Activated CD8-positive, alpha-beta T cell treated with anti-CD3 and anti-CD28 coated beads for 36 hours (primary cell): Measurements from ENCODE around the gene OBSCN. TPM values are rescaled to one million over a fixed set of nuclear protein-coding genes. Genes with fewer than 3 reads are reported as not detected.

Source experiments
- ATAC-seq: fragments of 200-7000 bp; cut with Tn5 transposase; one replicate; pipeline ENCODE4 v1.10.0; 2021; ENCODE audit warnings: mild to moderate bottlenecking, moderate library complexity
- CTCF ChIA-PET: fragments of 350-600 bp; sonication (Branson Sonifier 250); formaldehyde crosslinking; loops from one replicate; lab custom pipeline; 2021; ENCODE audit warnings: antibody characterized with exemption; lab: Charles Lee
- POLR2A ChIA-PET: fragments of 350-600 bp; sonication (Branson Sonifier 250); formaldehyde crosslinking; loops from one replicate; lab custom pipeline; 2021; ENCODE audit warnings: antibody characterized with exemption; lab: Charles Lee
- DNase-seq: peaks from one replicate; pipeline ENCODE4 v3.0.0-alpha.2; 2020
- H3K27ac Mint-ChIP-seq: one replicate; pipeline ENCODE4 v1.8.0; 2021; ENCODE audit warnings: mild to moderate bottlenecking, mixed read lengths
- H3K27me3 Mint-ChIP-seq: one replicate; pipeline ENCODE4 v1.8.0; 2021; ENCODE audit warnings: mixed read lengths
- H3K36me3 Mint-ChIP-seq: one replicate; pipeline ENCODE4 v1.8.0; 2021; ENCODE audit warnings: low read depth, mixed read lengths
- H3K4me1 Mint-ChIP-seq: one replicate; pipeline ENCODE4 v1.8.0; 2021; ENCODE audit warnings: low read depth, mixed read lengths
- H3K4me3 Mint-ChIP-seq: one replicate; pipeline ENCODE4 v1.8.0; 2021; ENCODE audit warnings: mild to moderate bottlenecking, moderate library complexity, mixed read lengths
- H3K9me3 Mint-ChIP-seq: one replicate; pipeline ENCODE4 v1.8.0; 2021; ENCODE audit warnings: mixed read lengths
- intact Hi-C: fragments of 100-400 bp; cut with micrococcal nuclease; formaldehyde crosslinking; loops from one replicate; pipeline ENCODE4 v1.10.0; 2022
- total RNA-seq, 2 experiments: library from RNA; stranded (reverse); gene quantifications; one replicate each; pipeline ENCODE4 v1.2.3, GENCODE V29; 2021
- TF ChIP-seq, protein P1 (sequence below): fragments of 200-600 bp; IDR thresholded peaks from one replicate; pipeline ENCODE4 v1.8.0; 2022; ENCODE audit warnings: antibody characterized with exemption, mild to moderate bottlenecking

Gene OBSCN
- total RNA-seq, 2 experiments from 2014 or later: 21.6 to 23.7 TPM

GRCh38 chr1:228365271-228366061 lies 157.6 kb downstream of the OBSCN start:
- ChIA-PET CTCF (no interaction called here), POLR2A (interaction anchor here (1.6 kb wide), 1 partner anchor 22 kb away, joined by 4 read pairs; no protein-coding TSS in a partner anchor)
- TF ChIP-seq, protein P1, sequence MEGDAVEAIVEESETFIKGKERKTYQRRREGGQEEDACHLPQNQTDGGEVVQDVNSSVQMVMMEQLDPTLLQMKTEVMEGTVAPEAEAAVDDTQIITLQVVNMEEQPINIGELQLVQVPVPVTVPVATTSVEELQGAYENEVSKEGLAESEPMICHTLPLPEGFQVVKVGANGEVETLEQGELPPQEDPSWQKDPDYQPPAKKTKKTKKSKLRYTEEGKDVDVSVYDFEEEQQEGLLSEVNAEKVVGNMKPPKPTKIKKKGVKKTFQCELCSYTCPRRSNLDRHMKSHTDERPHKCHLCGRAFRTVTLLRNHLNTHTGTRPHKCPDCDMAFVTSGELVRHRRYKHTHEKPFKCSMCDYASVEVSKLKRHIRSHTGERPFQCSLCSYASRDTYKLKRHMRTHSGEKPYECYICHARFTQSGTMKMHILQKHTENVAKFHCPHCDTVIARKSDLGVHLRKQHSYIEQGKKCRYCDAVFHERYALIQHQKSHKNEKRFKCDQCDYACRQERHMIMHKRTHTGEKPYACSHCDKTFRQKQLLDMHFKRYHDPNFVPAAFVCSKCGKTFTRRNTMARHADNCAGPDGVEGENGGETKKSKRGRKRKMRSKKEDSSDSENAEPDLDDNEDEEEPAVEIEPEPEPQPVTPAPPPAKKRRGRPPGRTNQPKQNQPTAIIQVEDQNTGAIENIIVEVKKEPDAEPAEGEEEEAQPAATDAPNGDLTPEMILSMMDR: no peak
- DNase-seq (no peak), ATAC-seq (no peak)
- H3K36me3 Mint-ChIP-seq: no peaks in the 10 kb centered on the region
- H3K27me3 Mint-ChIP-seq: no peaks in the 10 kb centered on the region
- intact Hi-C loops: no loop called here
- no peak overlapping the region for H3K27ac Mint-ChIP-seq
- H3K9me3 Mint-ChIP-seq: no peaks in the 10 kb centered on the region
- H3K4me1 Mint-ChIP-seq: no peaks in the 10 kb centered on the region
- H3K4me3 Mint-ChIP-seq: no peak overlapping the region

DNA sequence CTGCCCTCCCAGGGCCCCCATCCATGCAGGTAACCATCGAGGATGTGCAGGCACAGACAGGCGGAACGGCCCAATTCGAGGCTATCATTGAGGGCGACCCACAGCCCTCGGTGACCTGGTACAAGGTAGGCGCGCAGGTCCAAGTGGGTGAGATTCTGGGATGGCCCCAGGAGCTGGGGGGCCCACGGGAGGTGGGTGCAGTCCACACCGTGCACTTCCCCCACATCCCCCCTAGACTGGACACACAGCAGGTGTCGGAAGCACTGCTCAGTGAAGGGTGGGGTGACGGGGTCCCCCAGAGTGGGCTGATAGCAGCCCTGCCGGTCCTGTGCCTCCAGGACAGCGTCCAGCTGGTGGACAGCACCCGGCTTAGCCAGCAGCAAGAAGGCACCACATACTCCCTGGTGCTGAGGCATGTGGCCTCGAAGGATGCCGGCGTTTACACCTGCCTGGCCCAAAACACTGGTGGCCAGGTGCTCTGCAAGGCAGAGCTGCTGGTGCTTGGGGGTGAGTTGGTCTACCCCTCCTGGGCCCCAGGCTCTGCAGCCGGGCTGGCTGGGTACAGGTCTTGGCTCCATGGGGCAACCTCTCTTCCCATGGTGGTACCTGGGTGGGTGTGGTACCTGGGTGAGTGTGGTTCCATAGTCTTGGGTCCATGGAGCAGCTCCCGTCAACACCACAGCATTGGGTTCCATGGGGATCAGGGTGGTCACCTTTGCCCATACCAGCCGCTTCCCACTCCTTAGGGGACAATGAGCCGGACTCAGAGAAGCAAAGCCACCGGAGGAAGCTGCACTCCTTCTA lies 158.4 kb downstream of the OBSCN start:
- TF ChIP-seq, protein P1: no peak
- Mint-ChIP-seq H3K36me3 (no peaks in the 10 kb centered on the region), H3K4me1 (no peaks in the 10 kb centered on the region), H3K4me3 (no peak overlapping the region), H3K9me3 (no peaks in the 10 kb centered on the region), H3K27me3 (no peaks in the 10 kb centered on the region), H3K27ac (no peak overlapping the region)
- ATAC-seq (no peak), DNase-seq (no peak)
- POLR2A ChIA-PET: interaction anchor here (1.6 kb wide), 1 partner anchor 23 kb away, joined by 4 read pairs; no protein-coding TSS in a partner anchor
- CTCF ChIA-PET: no interaction called here
- intact Hi-C loops: no loop called here

DNA sequence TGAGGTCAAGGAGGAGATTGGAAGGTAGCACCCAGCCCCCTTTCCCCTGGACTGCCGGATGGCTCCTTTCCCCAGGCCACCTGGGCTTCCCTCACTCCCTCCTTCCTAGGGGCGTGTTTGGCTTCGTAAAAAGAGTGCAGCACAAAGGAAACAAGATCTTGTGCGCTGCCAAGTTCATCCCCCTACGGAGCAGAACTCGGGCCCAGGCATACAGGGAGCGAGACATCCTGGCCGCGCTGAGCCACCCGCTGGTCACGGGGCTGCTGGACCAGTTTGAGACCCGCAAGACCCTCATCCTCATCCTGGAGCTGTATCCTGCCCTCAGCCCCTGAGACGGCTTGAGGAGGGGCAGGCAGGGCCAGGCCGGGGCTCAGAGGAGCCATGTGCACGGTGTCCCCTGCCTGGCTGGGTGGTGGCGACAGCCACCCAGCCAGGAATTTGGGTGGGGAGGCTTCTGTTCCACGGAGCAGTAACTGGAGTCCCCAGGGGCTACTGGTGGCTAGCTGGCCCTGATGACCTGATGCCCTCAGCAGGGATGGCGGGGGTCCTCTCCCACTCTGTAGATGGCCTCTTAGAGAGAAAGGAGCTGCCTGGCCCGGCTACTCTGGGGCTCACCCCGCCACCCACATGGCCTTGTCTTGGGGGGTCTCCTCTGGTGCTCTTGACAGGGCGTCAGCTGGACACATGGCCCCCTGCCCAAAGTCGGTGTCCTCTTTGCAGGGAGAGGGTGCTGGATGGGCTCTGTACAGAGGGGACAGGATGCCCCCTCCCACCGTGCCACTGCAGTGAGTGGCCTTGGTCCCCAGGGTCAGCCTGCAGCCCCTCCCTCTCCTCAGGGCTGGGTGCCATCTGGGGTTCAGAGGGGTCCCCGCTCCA lies 159.3 kb downstream of the OBSCN start:
- TF ChIP-seq, protein P1: no peak
- no peak overlapping the region for H3K4me3 Mint-ChIP-seq
- no peak overlapping the region for H3K27ac Mint-ChIP-seq
- ChIA-PET CTCF (no interaction called here), POLR2A (no interaction called here)
- no peaks in the 10 kb centered on the region for H3K36me3 Mint-ChIP-seq
- no peaks in the 10 kb centered on the region for H3K4me1 Mint-ChIP-seq
- ATAC-seq (no peak), DNase-seq (no peak)
- H3K9me3 Mint-ChIP-seq: no peaks in the 10 kb centered on the region
- no peaks in the 10 kb centered on the region for H3K27me3 Mint-ChIP-seq
- intact Hi-C loops: no loop called here

GRCh38 chr1:228367798-228368791 lies 160.3 kb downstream of the OBSCN start:
- ChIA-PET CTCF (no interaction called here), POLR2A (no interaction called here)
- intact Hi-C loops: no loop called here
- TF ChIP-seq, protein P1: no peak
- Mint-ChIP-seq H3K36me3 (no peaks in the 10 kb centered on the region), H3K4me3 (no peak overlapping the region), H3K4me1 (no peaks in the 10 kb centered on the region), H3K27ac (no peak overlapping the region), H3K27me3 (no peaks in the 10 kb centered on the region), H3K9me3 (no peaks in the 10 kb centered on the region)
- DNase-seq (peak; percentile 0), ATAC-seq (no peak)
